GM23248 (cell line): Measurements from ENCODE around the gene NOC4L. TPM values are rescaled to one million over a fixed set of nuclear protein-coding genes. Genes with fewer than 3 reads are reported as not detected.

Source experiments
- DNase-seq: peaks from one replicate; pipeline ENCODE4 v3.0.0-alpha.2; 2015
- H2AFZ ChIP-seq: fragments of 200-600 bp; sonication (generic); 2 replicates; pipeline ENCODE4 v1.6.1; 2016; ENCODE audit warnings: antibody characterized with exemption
- H3F3A ChIP-seq: fragments of 200-600 bp; sonication (generic); 2 replicates; pipeline ENCODE4 v1.6.1; 2016; ENCODE audit warnings: mild to moderate bottlenecking, antibody characterized with exemption, mixed run types; ENCODE audit not compliant: insufficient read depth
- H3K27ac ChIP-seq: fragments of 200-600 bp; sonication (generic); 2 replicates; pipeline ENCODE4 v1.5.1; 2016; ENCODE audit warnings: mild to moderate bottlenecking
- H3K27me3 ChIP-seq: fragments of 200-600 bp; sonication (generic); replicated peaks from 2 replicates; pipeline ENCODE4 v1.6.1; 2016; ENCODE audit warnings: mild to moderate bottlenecking; ENCODE audit not compliant: insufficient read depth
- H3K36me3 ChIP-seq: fragments of 200-600 bp; sonication (generic); 2 replicates; pipeline ENCODE4 v1.6.1; 2016; ENCODE audit warnings: low read depth, mild to moderate bottlenecking
- H3K4me1 ChIP-seq: fragments of 200-600 bp; sonication (generic); 2 replicates; pipeline ENCODE4 v1.6.1; 2016; ENCODE audit warnings: mild to moderate bottlenecking; ENCODE audit not compliant: insufficient read depth
- H3K4me2 ChIP-seq: fragments of 200-600 bp; sonication (generic); one replicate; pipeline ENCODE4 v1.6.1; 2016; ENCODE audit warnings: mild to moderate bottlenecking; ENCODE audit not compliant: unreplicated experiment
- H3K4me3 ChIP-seq: fragments of 200-600 bp; sonication (generic); 2 replicates; pipeline ENCODE4 v1.5.1; 2016; ENCODE audit warnings: mild to moderate bottlenecking
- H3K79me2 ChIP-seq: fragments of 200-600 bp; sonication (generic); 2 replicates; pipeline ENCODE4 v1.6.1; 2016; ENCODE audit warnings: mild to moderate bottlenecking; ENCODE audit not compliant: insufficient read depth
- H3K9ac ChIP-seq: fragments of 200-600 bp; sonication (generic); 2 replicates; pipeline ENCODE4 v1.6.1; 2016; ENCODE audit warnings: mild to moderate bottlenecking
- H3K9me2 ChIP-seq: fragments of 200-600 bp; sonication (generic); 2 replicates; pipeline ENCODE4 v1.6.1; 2016; ENCODE audit warnings: mixed run types, mild to moderate bottlenecking, moderate library complexity; ENCODE audit not compliant: insufficient read depth
- H3K9me3 ChIP-seq: fragments of 200-600 bp; sonication (generic); one replicate; pipeline ENCODE4 v1.6.1; 2017; ENCODE audit warnings: low read depth
- H4K20me1 ChIP-seq: fragments of 200-600 bp; sonication (generic); 2 replicates; pipeline ENCODE4 v1.6.0; 2016; ENCODE audit not compliant: insufficient read depth
- EZH2 ChIP-seq: fragments of 200-600 bp; sonication (generic); IDR thresholded peaks from 2 replicates; pipeline ENCODE4 v1.6.1; 2018; ENCODE audit warnings: antibody characterized with exemption, mild to moderate bottlenecking; ENCODE audit not compliant: insufficient read depth, poor library complexity, severe bottlenecking
- EZH2phosphoT487 ChIP-seq: fragments of 200-600 bp; sonication (generic); IDR thresholded peaks from 2 replicates; pipeline ENCODE4 v1.6.1; 2018; ENCODE audit warnings: antibody characterized with exemption, moderate library complexity, mild to moderate bottlenecking, low read depth; ENCODE audit not compliant: insufficient read depth
- WGBS, 2 experiments: methylation state at CpG; one replicate each; pipeline ENCODE4 v1.1.6; 2015 to 2017; ENCODE audit warnings: low lambda C conversion rate in 2 of 2, low coverage in 1 of 2; ENCODE audit errors: missing lambda C conversion rate in 2 of 2; 5-methylcytosine and 5-hydroxymethylcytosine counted together
- in situ Hi-C: fragments of 300-500 bp; cut with MboI; formaldehyde crosslinking; loops from 2 replicates; pipeline ENCODE4 v1.15.0; 2020
- polyA plus RNA-seq: library from polyadenylated mRNA; unstranded; fragments of >200 nt; fragmentation: Nextera tagmentation; extraction: Ambion mirVana; gene quantifications from 2 replicates; pipeline ENCODE4 v1.2.1, GENCODE V29; 2016
- total RNA-seq: library from RNA; depleted of rRNA; stranded (reverse); fragments of >200 nt; shearing (Covaris generic); gene quantifications from 2 replicates; pipeline ENCODE4 v1.2.3, GENCODE V29; 2014

The NOC4L gene
- total and polyA plus RNA-seq, 2 experiments from 2014 or later = 10.2 to 22.7 TPM

- 95 to 96% methylated on average over 14 of the region's 14 CpGs for WGBS, 2 experiments
- no peaks in the 10 kb centered on the region for H3K4me1 ChIP-seq
- no peak overlapping the region for H3K9ac ChIP-seq
- no peaks in the 10 kb centered on the region for H4K20me1 ChIP-seq
- no peaks in the 10 kb centered on the region for H3K79me2 ChIP-seq
- H3K27me3 ChIP-seq = no peaks in the 10 kb centered on the region
- H3F3A ChIP-seq = no peaks in the 10 kb centered on the region
- in situ Hi-C loops = no loop called here
- H3K36me3 ChIP-seq = peaks cover 48% of the 10 kb centered on the region
- H3K27ac ChIP-seq = no peak overlapping the region
- no peak overlapping the region for H3K4me2 ChIP-seq
- H2AFZ ChIP-seq = no peak overlapping the region
- DNase-seq = no peak
- H3K9me2 ChIP-seq = no peaks in the 10 kb centered on the region
- H3K4me3 ChIP-seq = no peak overlapping the region
- no peak for TF ChIP-seq EZH2phosphoT487
- TF ChIP-seq EZH2 = no peak
- H3K9me3 ChIP-seq = no peaks in the 10 kb centered on the region
Measured at GRCh38 chr12:132121283-132121682, 23.0 kb upstream of the NOC4L start.

- no peak overlapping the region for H3K4me2 ChIP-seq
- no peaks in the 10 kb centered on the region for H3K4me1 ChIP-seq
- H3F3A ChIP-seq = 0 out of 2 replicates have a peak, but pooled peaks cover 13% of the 10 kb centered on the region
- H3K79me2 ChIP-seq = no peaks in the 10 kb centered on the region
- H3K9me2 ChIP-seq = no peaks in the 10 kb centered on the region
- DNase-seq = no peak
- no peak overlapping the region for H3K27ac ChIP-seq
- WGBS, 2 experiments = 96 to 98% methylated on average over 12 of the region's 12 CpGs
- H3K4me3 ChIP-seq = no peak overlapping the region
- no peak overlapping the region for H2AFZ ChIP-seq
- in situ Hi-C loops = no loop called here
- H4K20me1 ChIP-seq = no peaks in the 10 kb centered on the region
- no peaks in the 10 kb centered on the region for H3K27me3 ChIP-seq
- H3K9me3 ChIP-seq = no peaks in the 10 kb centered on the region
- H3K36me3 ChIP-seq = peaks cover 66% of the 10 kb centered on the region
- TF ChIP-seq EZH2phosphoT487 = no peak
- TF ChIP-seq EZH2 = no peak
- H3K9ac ChIP-seq = no peak overlapping the region
Measured at GRCh38 chr12:132123970-132124765, 20.1 kb upstream of the NOC4L start.

GRCh38 chr12:132124766-132125425, 19.4 kb upstream of the NOC4L start:
- H3K27me3 ChIP-seq = no peaks in the 10 kb centered on the region
- H3K9ac ChIP-seq = no peak overlapping the region
- H3K4me1 ChIP-seq = no peaks in the 10 kb centered on the region
- H4K20me1 ChIP-seq = no peaks in the 10 kb centered on the region
- in situ Hi-C loops = no loop called here
- 98 to 99% methylated on average over 19 of the region's 19 CpGs for WGBS, 2 experiments
- no peaks in the 10 kb centered on the region for H3K9me3 ChIP-seq
- no peak for DNase-seq
- H3K9me2 ChIP-seq = no peaks in the 10 kb centered on the region
- no peak overlapping the region for H3K27ac ChIP-seq
- H3K4me2 ChIP-seq = no peak overlapping the region
- H2AFZ ChIP-seq = no peak overlapping the region
- TF ChIP-seq EZH2phosphoT487 (no peak), EZH2 (no peak)
- no peak overlapping the region for H3K4me3 ChIP-seq
- H3K36me3 ChIP-seq = peaks cover 72% of the 10 kb centered on the region
- H3K79me2 ChIP-seq = no peaks in the 10 kb centered on the region
- H3F3A ChIP-seq = 0 out of 2 replicates have a peak, but pooled peaks cover 14% of the 10 kb centered on the region

GRCh38 chr12:132125736-132126135, 18.5 kb upstream of the NOC4L start:
- TF ChIP-seq EZH2 (no peak), EZH2phosphoT487 (no peak)
- no peaks in the 10 kb centered on the region for H3K4me1 ChIP-seq
- in situ Hi-C loops = no loop called here
- 98 to 99% methylated on average over 12 of the region's 12 CpGs for WGBS, 2 experiments
- no peak overlapping the region for H3K27ac ChIP-seq
- 0 out of 2 replicates have a peak, but pooled peaks cover 14% of the 10 kb centered on the region for H3F3A ChIP-seq
- no peaks in the 10 kb centered on the region for H3K9me2 ChIP-seq
- H3K9me3 ChIP-seq = no peaks in the 10 kb centered on the region
- H3K4me2 ChIP-seq = no peak overlapping the region
- peaks cover 70% of the 10 kb centered on the region for H3K36me3 ChIP-seq
- no peak overlapping the region for H3K4me3 ChIP-seq
- DNase-seq = no peak
- H4K20me1 ChIP-seq = no peaks in the 10 kb centered on the region
- H3K9ac ChIP-seq = no peak overlapping the region
- H2AFZ ChIP-seq = no peak overlapping the region
- H3K79me2 ChIP-seq = no peaks in the 10 kb centered on the region
- H3K27me3 ChIP-seq = no peaks in the 10 kb centered on the region
